CD4-positive, alpha-beta T cell treated with Interleukin-1 beta for 1 hour (primary cell): Measurements from ENCODE around the gene MYBPH.

Source experiments
- DNase-seq, 2 donors: peaks; one replicate each; pipeline ENCODE4 v3.0.0-alpha.2; 2020 to 2022

Gene MYBPH

GRCh38 chr1:203165101-203165799 lies 10.4 kb downstream of the MYBPH start:
- no peak for DNase-seq

DNA sequence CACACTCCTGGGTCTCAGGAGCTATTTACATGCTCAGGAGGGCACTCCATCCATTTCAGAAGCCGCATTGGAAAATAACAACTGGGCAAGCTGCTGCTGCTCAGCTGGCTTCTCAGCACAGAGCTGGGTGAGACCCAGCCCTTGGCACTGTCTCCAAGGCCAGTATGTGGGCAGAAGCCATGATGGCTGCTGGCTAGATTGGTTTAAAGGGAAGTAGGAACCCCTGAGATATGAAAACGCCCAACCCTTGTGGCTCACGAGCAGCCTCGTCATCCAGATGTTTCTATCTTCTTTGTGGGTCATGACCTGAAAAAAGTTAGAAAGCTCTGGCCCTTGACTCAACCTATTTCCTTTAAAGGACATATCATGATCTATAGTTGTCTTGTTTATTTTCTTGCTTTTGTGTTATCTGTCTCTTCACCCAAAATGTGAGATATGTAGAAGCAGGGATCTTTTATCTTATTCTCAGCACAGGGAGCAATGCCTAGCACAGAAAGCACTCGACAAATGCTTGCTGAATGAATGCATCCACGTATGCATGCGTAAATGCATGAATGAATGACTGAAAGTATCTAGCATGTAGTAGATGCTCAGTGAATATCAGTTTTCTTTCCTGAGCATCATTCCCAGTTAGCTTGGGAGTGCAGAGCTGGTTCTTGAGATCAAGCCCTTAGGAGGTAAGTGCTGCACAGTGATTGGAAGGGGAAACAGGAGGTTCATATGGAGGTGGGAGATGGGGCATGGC lies 11.6 kb downstream of the MYBPH start:
- no peak for DNase-seq

- DNase-seq = no peak
Observed at GRCh38 chr1:203162403-203162802, 13.2 kb downstream of the MYBPH start.

GRCh38 chr1:203161703-203162102 lies 13.9 kb downstream of the MYBPH start:
- no peak for DNase-seq

DNA sequence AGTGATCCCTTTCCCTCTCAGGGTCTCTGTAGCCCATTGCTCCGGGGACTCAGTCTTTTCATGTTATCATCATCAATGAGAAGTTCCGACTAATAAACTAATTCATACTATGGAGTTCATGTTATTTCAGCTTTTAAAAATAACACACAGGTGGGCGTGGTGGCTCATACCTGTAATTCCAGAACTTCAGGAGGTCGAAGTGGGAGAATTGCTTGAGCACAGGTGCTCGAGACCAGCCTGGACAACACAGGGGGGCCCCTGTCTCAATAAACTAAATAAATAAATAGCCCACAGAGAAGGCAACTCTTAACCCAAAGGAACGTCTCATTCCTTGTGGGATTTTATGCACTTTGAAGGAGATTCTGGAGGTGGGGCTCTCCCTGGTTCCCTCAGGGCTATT lies 14.5 kb downstream of the MYBPH start:
- no peak for DNase-seq

GRCh38 chr1:203159844-203160243 lies 15.8 kb downstream of the MYBPH start:
- DNase-seq = no peak

DNA sequence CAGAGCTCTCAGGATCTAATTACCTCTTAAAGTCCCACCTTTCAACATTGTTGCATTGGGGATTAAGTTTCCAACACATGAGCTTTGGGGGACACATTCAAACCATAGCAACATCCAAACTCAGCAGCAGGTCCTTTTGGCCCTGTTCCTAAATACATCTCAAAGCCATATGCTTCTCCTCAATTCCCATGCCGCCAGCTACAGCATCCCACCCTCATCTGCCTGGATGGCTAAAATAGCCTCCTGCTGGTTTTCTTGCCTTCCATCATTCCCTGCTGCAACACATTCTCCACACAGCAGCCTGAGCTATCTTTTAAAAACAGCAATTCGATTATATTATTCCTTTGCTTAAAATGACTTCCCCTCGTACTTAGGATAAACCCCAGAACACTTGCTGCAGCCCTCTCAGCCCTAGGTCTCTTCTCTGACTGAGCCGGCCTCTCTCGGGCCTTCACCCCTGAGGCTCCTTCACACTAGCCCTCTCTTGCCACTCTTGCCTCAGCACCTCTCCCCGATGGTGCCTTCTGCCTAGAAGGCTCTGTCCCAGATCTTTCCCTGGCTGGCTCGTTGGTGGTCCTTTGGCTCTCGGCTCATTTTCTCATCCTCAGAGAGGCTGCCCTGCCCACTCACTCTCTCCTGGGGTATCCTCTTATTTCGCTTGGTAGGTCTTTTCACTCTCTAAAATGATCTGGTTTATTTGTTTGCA lies 16.5 kb downstream of the MYBPH start:
- DNase-seq = no peak

- DNase-seq = no peak
Observed at GRCh38 chr1:203158423-203158822, 17.2 kb downstream of the MYBPH start.

DNA sequence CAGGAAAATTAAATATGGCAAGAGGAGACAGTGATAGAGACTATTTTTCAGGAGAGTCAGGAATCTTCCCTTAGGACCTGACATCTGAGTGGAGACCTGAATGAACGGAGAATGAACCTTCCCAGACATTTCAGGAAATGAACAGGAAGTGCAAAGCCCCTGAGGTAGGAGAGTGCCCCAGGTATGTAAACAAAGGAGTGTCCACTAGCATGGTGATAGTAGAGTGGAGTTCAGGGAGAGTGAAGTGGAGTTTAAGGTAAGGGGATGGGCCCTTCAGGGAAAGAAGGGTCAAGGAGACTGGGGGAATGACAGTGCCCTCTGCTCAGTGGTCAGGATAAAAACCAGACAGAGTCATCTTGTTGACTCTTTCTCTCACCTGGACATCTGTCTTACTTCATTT lies 19.3 kb downstream of the MYBPH start:
- no peak for DNase-seq

- no peak for DNase-seq
Observed at GRCh38 chr1:203153989-203154821, 21.4 kb downstream of the MYBPH start.

- no peak for DNase-seq
Observed at GRCh38 chr1:203153051-203153988, 22.3 kb downstream of the MYBPH start.

DNA sequence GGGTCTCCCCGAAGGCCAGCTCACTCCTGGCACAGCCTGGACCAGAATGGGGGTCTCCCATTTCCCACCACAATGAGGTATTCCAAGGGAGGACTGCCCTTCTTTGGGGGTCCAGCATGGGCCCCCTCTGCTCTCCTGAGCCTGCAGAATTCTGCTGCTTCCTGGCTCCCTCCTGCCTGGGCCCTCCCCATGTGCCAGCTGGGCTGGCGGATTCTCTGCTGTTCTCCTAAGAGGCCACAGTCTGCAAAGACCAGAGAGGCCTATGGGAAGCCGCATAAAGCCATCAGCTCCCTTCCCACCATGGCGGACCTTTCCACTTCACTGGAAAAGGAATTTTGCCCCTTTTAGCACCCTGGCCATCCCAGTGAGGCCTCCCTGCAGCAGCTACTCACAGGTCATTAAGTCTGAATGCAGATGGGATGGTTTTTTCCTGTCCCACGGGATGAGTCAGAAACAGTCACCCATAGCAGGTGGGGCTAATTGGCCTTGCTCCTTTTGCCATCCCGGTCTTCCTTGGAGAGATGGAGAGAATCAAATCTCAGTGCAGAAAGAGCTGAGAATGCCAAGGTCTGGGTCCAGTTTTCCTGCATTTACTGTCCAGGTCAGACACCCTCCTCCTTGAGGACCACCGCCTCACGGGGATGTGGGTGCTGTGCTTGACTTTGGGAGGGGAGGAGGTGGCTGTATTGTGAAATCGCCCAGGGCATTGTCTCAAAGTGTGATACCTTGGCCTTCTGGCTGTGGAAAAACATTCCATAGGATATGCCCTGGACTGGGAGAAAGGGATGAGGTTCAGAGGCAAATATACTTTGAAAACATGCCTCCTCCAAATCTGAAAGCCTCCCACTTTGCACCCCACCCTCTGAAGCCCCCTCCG lies 23.2 kb downstream of the MYBPH start:
- DNase-seq = no peak

DNA sequence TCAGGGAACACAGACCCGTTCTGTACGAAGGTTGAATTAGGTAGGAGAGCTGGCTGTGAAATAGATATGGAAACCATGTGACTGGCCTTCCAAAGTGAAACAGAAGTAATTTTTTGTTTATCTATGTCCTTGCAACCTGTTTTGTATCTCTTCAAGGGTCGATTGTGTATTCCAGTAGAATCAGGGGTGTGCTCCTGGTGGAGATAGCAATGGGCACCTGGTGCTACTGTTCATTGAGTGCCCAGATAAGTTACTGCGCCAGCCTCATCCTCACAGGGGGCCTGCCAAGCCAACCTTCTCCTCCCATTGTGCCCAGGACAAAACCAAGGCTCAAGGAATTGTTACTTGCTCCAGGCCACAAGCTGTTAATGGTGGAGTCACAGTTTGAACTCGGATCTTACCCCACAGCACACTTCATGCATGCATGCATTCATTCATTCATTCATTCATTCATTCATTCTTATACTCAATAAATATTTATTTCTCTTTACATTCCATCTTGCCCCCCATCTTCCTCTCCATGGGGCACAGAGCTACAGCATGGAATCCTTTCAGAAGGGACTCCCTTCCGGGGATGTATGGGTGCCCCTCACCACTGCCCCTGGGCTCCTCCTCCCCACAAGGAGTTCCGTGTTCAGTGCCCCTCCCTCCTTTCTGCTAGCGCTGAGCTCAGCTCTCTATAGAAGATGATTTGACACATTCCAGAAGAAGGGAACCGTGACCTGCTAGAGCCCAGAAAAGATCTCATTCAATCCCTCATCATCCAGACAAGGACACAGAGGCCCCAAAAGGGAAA lies 24.1 kb downstream of the MYBPH start:
- no peak for DNase-seq

DNA sequence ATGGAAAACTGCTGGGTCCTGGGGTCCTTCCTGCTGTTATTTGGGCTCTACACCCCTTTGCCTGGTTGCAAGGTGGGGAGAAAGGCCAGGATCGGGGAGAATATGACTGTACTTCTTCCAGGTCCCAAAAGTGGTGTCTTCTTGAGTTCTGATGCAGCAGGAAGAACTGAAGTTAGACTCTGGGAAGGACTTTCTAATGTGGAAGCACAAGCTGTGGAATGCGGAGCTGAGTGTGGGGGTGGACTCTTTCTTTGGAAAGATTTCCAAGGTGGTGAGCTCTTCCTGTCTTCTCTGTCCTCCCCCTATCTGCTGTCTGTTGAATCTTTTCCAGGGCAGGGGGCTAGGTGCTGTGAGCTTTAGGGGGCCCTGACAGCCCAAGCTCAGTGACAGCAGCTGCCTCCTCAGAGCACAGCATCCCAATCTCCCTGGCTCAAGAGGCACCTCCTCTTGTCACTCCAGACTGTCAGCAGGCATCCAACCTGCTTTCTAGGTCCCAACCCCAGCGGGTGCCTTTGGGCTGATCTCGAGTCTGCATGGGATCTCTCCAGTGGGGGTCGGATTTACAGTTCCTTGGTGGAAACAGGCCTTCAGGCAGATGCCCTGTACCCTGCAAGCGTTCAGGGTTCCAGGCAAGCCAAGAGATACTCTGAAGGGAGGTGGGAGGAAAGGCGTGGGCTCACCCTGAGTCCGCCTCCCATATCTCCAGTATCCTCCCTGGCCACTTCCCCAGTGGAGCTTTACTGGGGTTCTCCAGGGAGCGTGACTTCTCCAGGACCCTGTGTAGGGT lies 24.9 kb downstream of the MYBPH start:
- no peak for DNase-seq

- no peak for DNase-seq
Observed at GRCh38 chr1:203149188-203149840, 26.3 kb downstream of the MYBPH start.

DNA sequence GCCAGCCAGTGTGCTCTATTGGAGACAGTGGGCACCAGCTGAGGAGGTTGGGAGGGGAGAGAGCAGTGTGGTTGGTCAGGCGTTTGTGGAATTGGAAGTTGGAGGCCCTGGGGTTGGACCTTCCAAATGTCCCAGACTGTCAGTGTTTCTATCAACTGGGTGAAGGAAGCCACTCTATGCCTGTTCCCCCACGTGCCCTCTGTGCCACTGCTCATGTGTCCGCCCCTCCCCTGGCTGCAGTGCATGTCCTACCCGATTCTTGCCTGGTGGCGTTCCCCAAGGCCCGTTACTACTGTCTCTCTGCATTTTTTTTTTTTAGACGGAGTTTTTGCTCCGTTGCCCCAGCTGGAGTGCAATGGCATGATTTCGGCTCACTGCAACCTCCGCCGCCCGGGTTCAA lies 27.0 kb downstream of the MYBPH start:
- no peak for DNase-seq

DNA sequence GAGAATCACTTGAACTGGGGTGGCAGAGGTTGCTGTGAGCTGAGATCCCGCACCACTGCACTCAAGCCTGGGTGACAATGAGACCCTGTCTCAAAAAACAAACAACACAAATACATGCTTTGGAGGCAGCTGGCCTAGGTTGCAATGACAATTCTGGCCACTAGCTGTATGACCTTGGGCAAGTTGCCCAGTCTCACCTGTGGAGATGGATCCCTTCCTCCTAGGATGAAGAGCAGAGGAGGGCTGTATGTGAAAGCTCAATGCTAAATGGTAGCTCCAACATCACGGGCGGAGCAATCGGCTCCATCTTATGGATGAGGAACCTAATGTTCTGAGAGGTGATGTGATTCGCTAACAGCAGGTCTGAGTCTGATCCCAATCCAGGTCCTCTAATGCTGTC lies 27.5 kb downstream of the MYBPH start:
- DNase-seq = no peak

GRCh38 chr1:203147376-203147775 lies 28.2 kb downstream of the MYBPH start:
- no peak for DNase-seq

DNA sequence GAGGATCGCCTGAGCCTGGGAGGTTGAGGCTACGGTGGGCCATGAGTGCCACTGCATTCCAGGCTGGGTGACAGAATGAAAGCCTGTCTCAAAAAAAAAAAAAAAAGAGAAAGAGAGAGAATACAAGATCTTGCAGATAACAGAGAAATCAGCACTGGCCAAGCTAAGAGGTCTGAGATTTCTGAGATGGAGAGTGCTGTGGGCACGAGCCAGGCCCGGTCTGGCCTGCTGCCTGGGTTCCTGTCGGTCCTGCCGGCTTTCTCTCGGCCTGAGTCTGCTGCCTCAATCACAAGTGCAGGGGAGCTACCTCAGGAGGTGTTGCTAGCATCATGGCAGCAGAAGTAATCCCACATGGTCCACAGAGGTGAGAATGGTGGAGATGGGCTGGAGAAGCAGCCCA lies 29.1 kb downstream of the MYBPH start:
- no peak for DNase-seq
